Small intestine (tissue), 4 donors: ENCODE data around the gene MMP8. TPM values are rescaled to one million over a fixed set of nuclear protein-coding genes. Genes with fewer than 3 reads are reported as not detected.

Source experiments
- polyA plus RNA-seq, 4 donors: library from polyadenylated mRNA; stranded (reverse) in 3 of 4; unstranded in 1 of 4; fragments of 200-250 nt in 3 of 4; fragments of 120-200 nt in 1 of 4; gene quantifications; one replicate each; pipeline versions ENCODE4 v1.2.1 to v1.2.3, GENCODE V29; 2013
- donor health status: healthy with polysubstance abuse.
- donor health status: Bipolar disorder and iron deficiency.
- donor health status: healthy.

Gene MMP8
- polyA plus RNA-seq, 4 donors = 0.03 to 0.67 (median 0.18) TPM; not detected in 1

Other genes starting within 250 kb of the MMP8 start
- gene MMP7, start 194.2 kb downstream of the MMP8 start, polyA plus RNA-seq = under 1 TPM in 1 of 4 donors, not detected in 3; 0.36 TPM
- under 1 TPM in 1 of 4 donors, not detected in 3; 0.03 TPM for gene MMP20, start 99.6 kb downstream of the MMP8 start, polyA plus RNA-seq
- gene MMP27, start 19.2 kb downstream of the MMP8 start, polyA plus RNA-seq = under 1 TPM in 2 of 4 donors, not detected in 2; 0.06 to 0.21 TPM
- 1 to 10 TPM in 1 of 4 donors, under 1 TPM in 1, not detected in 2; 0.37 to 4.9 TPM for gene MMP10, start 55.7 kb upstream of the MMP8 start, polyA plus RNA-seq
- gene MMP1, start 73.2 kb upstream of the MMP8 start, polyA plus RNA-seq = 10 to 100 TPM in 1 of 4 donors, 1 to 10 TPM in 2, under 1 TPM in 1; 0.45 to 63.4 (median 3.7) TPM
- gene MMP3, start 118.7 kb upstream of the MMP8 start, polyA plus RNA-seq = 10 to 100 TPM in 1 of 4 donors, 1 to 10 TPM in 1, under 1 TPM in 1, not detected in 1; 0.03 to 28.2 (median 1.1) TPM
- 1 to 10 TPM in 1 of 4 donors, under 1 TPM in 1, not detected in 2; 0.81 to 3.3 TPM for gene MMP12, start 150.0 kb upstream of the MMP8 start, polyA plus RNA-seq
- under 1 TPM in 1 of 4 donors, not detected in 3; 0.32 TPM for gene MMP13, start 230.8 kb upstream of the MMP8 start, polyA plus RNA-seq